Measurements from ENCODE around the gene PNLDC1. TPM values are rescaled to one million over a fixed set of nuclear protein-coding genes. Genes with fewer than 3 reads are reported as not detected.

Gene PNLDC1
- total RNA-seq, 1 donor from 2014 or later, result 0.49 TPM

GRCh38 chr6:159852877-159853276 lies 52.8 kb downstream of the PNLDC1 start:
- H3K36me3 Mint-ChIP-seq (ENCODE audit: low read depth), result no peaks in the 10 kb centered on the region

DNA sequence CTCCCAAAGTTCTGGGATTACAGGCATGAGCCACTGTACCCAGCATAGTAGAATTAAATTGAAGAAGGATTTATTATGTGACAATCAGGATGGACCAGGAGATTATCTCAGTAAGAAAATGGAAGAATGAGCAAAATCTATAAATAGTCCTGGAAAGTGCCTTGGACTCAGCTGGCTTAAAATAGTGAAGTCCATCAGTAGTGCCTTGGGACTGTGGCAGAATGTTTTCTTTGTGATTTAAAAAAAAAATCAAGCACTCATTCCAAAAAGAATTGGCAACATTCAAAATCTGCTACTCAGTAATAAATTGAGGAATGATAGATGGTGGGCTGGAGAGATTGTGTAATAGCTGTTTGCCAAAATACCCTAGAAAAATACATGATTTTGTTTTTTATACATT lies 53.7 kb downstream of the PNLDC1 start:
- no peak overlapping the region for H3K4me3 Mint-ChIP-seq
- no peak for DNase-seq (ENCODE audit: low read depth, low spot score)
- no peaks in the 10 kb centered on the region for H3K36me3 Mint-ChIP-seq (ENCODE audit: low read depth)
- no peaks in the 10 kb centered on the region for H3K4me1 Mint-ChIP-seq
- peaks cover 3% of the 10 kb centered on the region for H3K9me3 Mint-ChIP-seq
- H3K27me3 Mint-ChIP-seq (ENCODE audit: low read depth), result peaks cover 39% of the 10 kb centered on the region
- TF ChIP-seq, protein P1, sequence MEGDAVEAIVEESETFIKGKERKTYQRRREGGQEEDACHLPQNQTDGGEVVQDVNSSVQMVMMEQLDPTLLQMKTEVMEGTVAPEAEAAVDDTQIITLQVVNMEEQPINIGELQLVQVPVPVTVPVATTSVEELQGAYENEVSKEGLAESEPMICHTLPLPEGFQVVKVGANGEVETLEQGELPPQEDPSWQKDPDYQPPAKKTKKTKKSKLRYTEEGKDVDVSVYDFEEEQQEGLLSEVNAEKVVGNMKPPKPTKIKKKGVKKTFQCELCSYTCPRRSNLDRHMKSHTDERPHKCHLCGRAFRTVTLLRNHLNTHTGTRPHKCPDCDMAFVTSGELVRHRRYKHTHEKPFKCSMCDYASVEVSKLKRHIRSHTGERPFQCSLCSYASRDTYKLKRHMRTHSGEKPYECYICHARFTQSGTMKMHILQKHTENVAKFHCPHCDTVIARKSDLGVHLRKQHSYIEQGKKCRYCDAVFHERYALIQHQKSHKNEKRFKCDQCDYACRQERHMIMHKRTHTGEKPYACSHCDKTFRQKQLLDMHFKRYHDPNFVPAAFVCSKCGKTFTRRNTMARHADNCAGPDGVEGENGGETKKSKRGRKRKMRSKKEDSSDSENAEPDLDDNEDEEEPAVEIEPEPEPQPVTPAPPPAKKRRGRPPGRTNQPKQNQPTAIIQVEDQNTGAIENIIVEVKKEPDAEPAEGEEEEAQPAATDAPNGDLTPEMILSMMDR (conservative IDR thresholded peaks at IDR 0.05), result no peak
- H3K27ac Mint-ChIP-seq (ENCODE audit: unreplicated experiment), result no peak overlapping the region

More at GRCh38 chr6:159852877-159853276, 52.8 kb downstream of the PNLDC1 start:
- TF ChIP-seq, protein P1 (conservative IDR thresholded peaks at IDR 0.05), result peak; percentile 39
- H3K4me3 Mint-ChIP-seq, result no peak overlapping the region
- peaks cover 6% of the 10 kb centered on the region for H3K9me3 Mint-ChIP-seq
- no peak for DNase-seq (ENCODE audit: low read depth, low spot score)
- H3K4me1 Mint-ChIP-seq, result no peaks in the 10 kb centered on the region
- H3K27ac Mint-ChIP-seq (ENCODE audit: unreplicated experiment), result no peak overlapping the region
- H3K27me3 Mint-ChIP-seq (ENCODE audit: low read depth), result peaks cover 36% of the 10 kb centered on the region

GRCh38 chr6:159854959-159855358 lies 54.9 kb downstream of the PNLDC1 start:
- Mint-ChIP-seq H3K4me3 (no peak overlapping the region), H3K4me1 (no peaks in the 10 kb centered on the region), H3K27me3 (ENCODE audit: low read depth) (peaks cover 42% of the 10 kb centered on the region), H3K27ac (ENCODE audit: unreplicated experiment) (no peak overlapping the region), H3K36me3 (ENCODE audit: low read depth) (no peaks in the 10 kb centered on the region), H3K9me3 (peaks cover 2% of the 10 kb centered on the region)
- TF ChIP-seq, protein P1 (conservative IDR thresholded peaks at IDR 0.05), result no peak
- no peak for DNase-seq (ENCODE audit: low read depth, low spot score)

GRCh38 chr6:159858259-159858658 lies 58.2 kb downstream of the PNLDC1 start:
- Mint-ChIP-seq H3K4me3 (no peak overlapping the region), H3K36me3 (ENCODE audit: low read depth) (no peaks in the 10 kb centered on the region)

DNA sequence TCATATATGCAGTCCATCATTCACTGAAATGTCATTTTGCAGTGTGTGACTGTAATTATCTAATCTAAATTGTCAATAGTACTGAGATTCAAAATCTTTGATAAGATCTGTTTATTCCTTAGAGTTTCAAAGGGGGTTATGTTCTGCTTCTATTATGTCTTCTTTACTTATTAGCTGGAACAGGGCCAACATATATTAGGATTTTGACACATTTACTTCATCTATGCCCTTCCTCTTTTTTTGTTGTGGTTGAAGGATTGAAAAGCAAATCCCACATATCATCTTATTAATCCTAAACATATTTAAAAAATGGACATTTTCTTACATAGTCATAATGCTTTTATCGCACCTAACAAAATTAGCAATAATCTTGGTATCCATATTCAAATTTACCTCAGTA lies 60.4 kb downstream of the PNLDC1 start:
- Mint-ChIP-seq H3K4me1 (no peaks in the 10 kb centered on the region), H3K9me3 (no peaks in the 10 kb centered on the region), H3K4me3 (no peak overlapping the region), H3K27me3 (ENCODE audit: low read depth) (peaks cover 44% of the 10 kb centered on the region), H3K36me3 (ENCODE audit: low read depth) (no peaks in the 10 kb centered on the region), H3K27ac (ENCODE audit: unreplicated experiment) (no peak overlapping the region)
- no peak for DNase-seq (ENCODE audit: low read depth, low spot score)
- TF ChIP-seq, protein P1 (conservative IDR thresholded peaks at IDR 0.05), result no peak

More at GRCh38 chr6:159858259-159858658, 58.2 kb downstream of the PNLDC1 start:
- DNase-seq (ENCODE audit: low read depth, low spot score), result no peak
- Mint-ChIP-seq H3K27ac (ENCODE audit: unreplicated experiment) (no peak overlapping the region), H3K27me3 (ENCODE audit: low read depth) (peaks cover 56% of the 10 kb centered on the region), H3K9me3 (no peaks in the 10 kb centered on the region), H3K4me1 (no peaks in the 10 kb centered on the region)
- TF ChIP-seq, protein P1 (conservative IDR thresholded peaks at IDR 0.05), result no peak

DNA sequence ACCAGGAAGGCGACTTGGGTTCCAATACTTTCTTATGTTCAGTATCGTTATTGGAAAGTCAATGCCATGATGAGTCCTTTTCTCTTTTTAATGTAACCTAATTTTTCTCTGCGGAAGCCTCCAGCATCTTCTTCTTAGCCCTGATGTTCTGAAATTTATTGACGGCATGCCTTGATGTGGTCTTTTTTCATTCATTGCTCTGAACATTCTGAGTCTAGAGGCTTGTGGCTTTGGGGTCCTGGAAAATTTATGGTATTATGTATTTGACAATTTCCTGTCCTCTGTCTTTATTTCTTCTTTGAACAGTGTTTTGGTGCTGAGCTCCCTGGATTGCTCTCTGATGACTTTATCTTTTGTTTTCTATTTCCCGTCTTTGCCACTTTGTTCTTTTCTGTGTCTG lies 62.0 kb downstream of the PNLDC1 start:
- no peak for DNase-seq (ENCODE audit: low read depth, low spot score)
- Mint-ChIP-seq H3K27me3 (ENCODE audit: low read depth) (peaks cover 31% of the 10 kb centered on the region), H3K36me3 (ENCODE audit: low read depth) (no peaks in the 10 kb centered on the region), H3K27ac (ENCODE audit: unreplicated experiment) (no peak overlapping the region), H3K9me3 (no peaks in the 10 kb centered on the region), H3K4me1 (no peaks in the 10 kb centered on the region), H3K4me3 (no peak overlapping the region)
- TF ChIP-seq, protein P1 (conservative IDR thresholded peaks at IDR 0.05), result no peak
